SK-N-MC (cell line): ENCODE results near the gene ARHGAP22.

Source experiments
- EZH2 ChIP-seq: fragments of 200-600 bp; sonication (generic); IDR thresholded peaks from one replicate; pipeline ENCODE4 v1.6.1; 2017; ENCODE audit warnings: antibody characterized with exemption
- FOXP2 ChIP-seq: optimal IDR thresholded peaks from 2 replicates; pipeline ENCODE3; 2011; ENCODE audit warnings: mild to moderate bottlenecking, moderate library complexity; ENCODE audit not compliant: insufficient read depth; ENCODE audit errors: extremely low read length, control extremely low read depth
- POLR2AphosphoS5 ChIP-seq: IDR thresholded peaks from 2 replicates; pipeline ENCODE4 v1.6.1; 2012; ENCODE audit warnings: mild to moderate bottlenecking, low read depth, low read length, borderline replicate concordance

DNA sequence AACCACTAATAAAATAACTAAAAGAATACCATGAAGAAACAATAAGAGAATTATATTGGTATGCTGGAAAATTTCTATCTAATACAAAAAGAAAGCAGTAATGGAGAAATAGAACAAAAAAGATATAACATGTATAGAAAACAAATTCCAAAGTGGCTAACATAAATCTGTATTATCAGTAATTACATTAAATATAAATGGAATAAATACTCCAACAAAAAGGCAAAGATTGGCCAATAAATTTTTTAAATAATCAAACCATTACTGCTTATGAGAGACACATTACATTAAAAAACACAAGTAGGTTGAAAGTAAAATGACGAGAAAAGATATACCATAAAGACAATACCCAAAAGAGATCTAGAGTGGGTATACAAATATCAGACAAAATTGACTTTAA lies 90.0 kb downstream of the ARHGAP22 start:
- TF ChIP-seq EZH2 = no peak
- no peak for TF ChIP-seq POLR2AphosphoS5
- no peak for TF ChIP-seq FOXP2
